HCT116 (cell line): ENCODE results near the gene SLC22A12.

Experiments
- EGR1 ChIP-seq: IDR thresholded peaks from 2 replicates; pipeline ENCODE4 v1.6.1; 2012; ENCODE audit warnings: low read depth
- EZH2 ChIP-seq: fragments of 200-600 bp; sonication (generic); IDR thresholded peaks from 2 replicates; pipeline ENCODE4 v1.6.1; 2017; ENCODE audit warnings: antibody characterized with exemption, mixed run types
- EZH2phosphoT487 ChIP-seq: fragments of 200-600 bp; IDR thresholded peaks from 2 replicates; pipeline ENCODE4 v1.6.1; 2018; ENCODE audit warnings: antibody characterized with exemption, borderline replicate concordance
- POLR2A ChIP-seq: IDR thresholded peaks from 2 replicates; pipeline ENCODE4 v1.7.0; 2011; ENCODE audit warnings: borderline replicate concordance; ENCODE audit not compliant: insufficient read depth, insufficient read length; ENCODE audit errors: extremely low read depth
- POLR2AphosphoS5 ChIP-seq: IDR thresholded peaks from 2 replicates; pipeline ENCODE4 v1.6.1; 2011; ENCODE audit warnings: mild to moderate bottlenecking, low read depth, low read length, moderate library complexity
- REST ChIP-seq: IDR thresholded peaks from 2 replicates; pipeline ENCODE4 v1.6.1; 2012; ENCODE audit warnings: low read depth
- SP1 ChIP-seq: IDR thresholded peaks from 2 replicates; pipeline ENCODE4 v1.6.1; 2012; ENCODE audit warnings: low read depth
- ZNF274 ChIP-seq: fragments of 200-500 bp; sonication (Bioruptor generic); IDR thresholded peaks from 2 replicates; pipeline ENCODE4 v1.6.1; 2014; ENCODE audit warnings: mild to moderate bottlenecking, low read depth, low read length, inconsistent platforms
- TF ChIP-seq, protein P1 (sequence below), 3 experiments: fragments of 200-600 bp in 1 of 3; sonication (generic) in 1 of 3; IDR thresholded peaks in 2 of 3; conservative IDR thresholded peaks in 1 of 3; 2 replicates each; pipeline ENCODE4 v1.5.1; 2012 to 2017; ENCODE audit warnings: low read depth in 2 of 3, low read length in 2 of 3, antibody characterized with exemption in 1 of 3, borderline replicate concordance in 1 of 3, control low read depth in 1 of 3, mild to moderate bottlenecking in 1 of 3, mixed read lengths in 1 of 3, mixed run types in 1 of 3, moderate library complexity in 1 of 3; ENCODE audit not compliant: insufficient read depth in 1 of 3

DNA sequence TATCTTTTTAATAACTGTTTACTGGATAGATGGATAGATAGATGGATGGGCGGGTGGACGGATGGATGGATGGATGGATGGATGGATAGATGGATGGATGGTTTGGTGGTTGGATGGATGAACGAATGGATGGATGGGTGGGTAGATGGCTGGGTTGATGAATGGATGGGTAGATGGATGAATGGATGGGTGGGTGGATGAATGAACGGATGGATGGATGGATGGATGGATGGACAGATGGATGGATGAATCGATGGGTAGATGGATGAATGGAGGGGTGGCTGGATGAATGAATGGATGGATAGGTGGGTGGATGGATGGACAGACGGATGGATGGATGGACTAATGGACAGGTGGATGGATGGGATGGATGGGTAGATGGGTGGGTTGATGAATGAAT, 13.8 kb upstream of the SLC22A12 start:
- TF ChIP-seq, protein P1, sequence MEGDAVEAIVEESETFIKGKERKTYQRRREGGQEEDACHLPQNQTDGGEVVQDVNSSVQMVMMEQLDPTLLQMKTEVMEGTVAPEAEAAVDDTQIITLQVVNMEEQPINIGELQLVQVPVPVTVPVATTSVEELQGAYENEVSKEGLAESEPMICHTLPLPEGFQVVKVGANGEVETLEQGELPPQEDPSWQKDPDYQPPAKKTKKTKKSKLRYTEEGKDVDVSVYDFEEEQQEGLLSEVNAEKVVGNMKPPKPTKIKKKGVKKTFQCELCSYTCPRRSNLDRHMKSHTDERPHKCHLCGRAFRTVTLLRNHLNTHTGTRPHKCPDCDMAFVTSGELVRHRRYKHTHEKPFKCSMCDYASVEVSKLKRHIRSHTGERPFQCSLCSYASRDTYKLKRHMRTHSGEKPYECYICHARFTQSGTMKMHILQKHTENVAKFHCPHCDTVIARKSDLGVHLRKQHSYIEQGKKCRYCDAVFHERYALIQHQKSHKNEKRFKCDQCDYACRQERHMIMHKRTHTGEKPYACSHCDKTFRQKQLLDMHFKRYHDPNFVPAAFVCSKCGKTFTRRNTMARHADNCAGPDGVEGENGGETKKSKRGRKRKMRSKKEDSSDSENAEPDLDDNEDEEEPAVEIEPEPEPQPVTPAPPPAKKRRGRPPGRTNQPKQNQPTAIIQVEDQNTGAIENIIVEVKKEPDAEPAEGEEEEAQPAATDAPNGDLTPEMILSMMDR (IDR thresholded peaks at IDR 0.05 in 2 of 3, conservative IDR thresholded peaks at IDR 0.05 in 1 of 3; ENCODE audit: borderline replicate concordance in 1 of 3, insufficient read depth in 1 of 3, low read depth in 2 of 3, low read length in 2 of 3), result no peak
- TF ChIP-seq EGR1, result no peak
- no peak for TF ChIP-seq REST
- TF ChIP-seq POLR2A, result no peak
- no peak for TF ChIP-seq ZNF274
- no peak for TF ChIP-seq SP1
- no peak for TF ChIP-seq POLR2AphosphoS5
- no peak for TF ChIP-seq EZH2phosphoT487
- no peak for TF ChIP-seq EZH2
